Spleen (tissue), 11 donors: ENCODE measurements around the gene DAD1. TPM values are rescaled to one million over a fixed set of nuclear protein-coding genes. Genes with fewer than 3 reads are reported as not detected.

ENCODE experiments used
- DNase-seq: peaks from one replicate; pipeline ENCODE4 v3.0.0-alpha.2; 2020
- H3K27ac ChIP-seq, 8 donors: fragments of 200-600 bp; sonication (generic) in 7 of 8; 1 replicate in 4 of 8; 2 replicates in 4 of 8; pipeline versions ENCODE4 v1.5.0 to v1.8.0; 2016 to 2021; ENCODE audit warnings: inconsistent platforms in 4 of 8, mild to moderate bottlenecking in 4 of 8, moderate library complexity in 1 of 8
- H3K27me3 ChIP-seq, 7 donors: fragments of 200-600 bp; sonication (generic) in 6 of 7; replicated peaks in 1 of 7; 1 replicate in 4 of 7; 2 replicates in 3 of 7; pipeline versions ENCODE4 v1.5.0 to v1.8.0; 2016 to 2021; ENCODE audit warnings: inconsistent platforms in 3 of 7, mild to moderate bottlenecking in 1 of 7
- H3K36me3 ChIP-seq, 6 donors: fragments of 200-600 bp; sonication (generic) in 5 of 6; 1 replicate in 4 of 6; 2 replicates in 2 of 6; pipeline versions ENCODE4 v1.5.0 to v1.8.0; 2016 to 2021; ENCODE audit warnings: inconsistent platforms in 2 of 6
- H3K4me1 ChIP-seq, 6 donors: fragments of 200-600 bp; sonication (generic) in 5 of 6; 1 replicate in 3 of 6; 2 replicates in 3 of 6; pipeline versions ENCODE4 v1.5.0 to v1.8.0; 2016 to 2021; ENCODE audit warnings: inconsistent platforms in 3 of 6
- H3K4me3 ChIP-seq, 8 donors: fragments of 200-600 bp; sonication (generic) in 7 of 8; 1 replicate in 4 of 8; 2 replicates in 4 of 8; pipeline versions ENCODE4 v1.5.0 to v1.8.0; 2016 to 2021; ENCODE audit warnings: inconsistent platforms in 4 of 8, mild to moderate bottlenecking in 4 of 8, moderate library complexity in 2 of 8
- H3K9me3 ChIP-seq, 8 donors: fragments of 200-600 bp; sonication (generic) in 7 of 8; 1 replicate in 4 of 8; 2 replicates in 4 of 8; pipeline versions ENCODE4 v1.5.0 to v1.8.0; 2016 to 2021; ENCODE audit warnings: inconsistent platforms in 4 of 8
- POLR2A ChIP-seq, 3 donors: fragments of 450-650 bp; IDR thresholded peaks; one replicate each; pipeline ENCODE4 v1.5.1; 2017; ENCODE audit warnings: antibody characterized with exemption in 3 of 3, mild to moderate bottlenecking in 1 of 3
- POLR2AphosphoS5 ChIP-seq, 3 donors: sonication (generic); formaldehyde crosslinking; IDR thresholded peaks; one replicate each; pipeline ENCODE4 v1.5.1; 2017; ENCODE audit warnings: antibody characterized with exemption in 3 of 3
- WGBS, 5 donors: extraction: QIAGEN DNeasy Blood & Tissue Kit in 3 of 5; methylation state at CpG; one replicate each; pipeline versions ENCODE4 v1.1.5 to v1.1.7; 2013 to 2018; 5-methylcytosine and 5-hydroxymethylcytosine counted together
- intact Hi-C: fragments of 100-400 bp; cut with DNase I; formaldehyde crosslinking; loops from one replicate; pipeline ENCODE4 v1.15.0; 2023; ENCODE audit warnings: low total_unique reads
- polyA plus RNA-seq, 3 donors: library from polyadenylated mRNA; stranded (reverse); fragments of 200-250 nt; gene quantifications; one replicate each; pipeline ENCODE4 v1.2.1, GENCODE V29; 2013
- total RNA-seq, 7 donors: library from RNA; depleted of rRNA in 3 of 7; stranded (reverse); fragments of >200 nt in 3 of 7; fragmentation: NEBNext Ultra II Directional in 4 of 7; extraction: Animal tissue kit (Norgen Biotek cat#: 25700) in 4 of 7; gene quantifications; one replicate each; pipeline versions ENCODE4 v1.1.0 to v1.2.1, GENCODE V29; 2016 to 2021
- TF ChIP-seq, protein P1 (sequence below), 11 experiments: fragments of 200-600 bp in 7 of 11; fragments of 450-650 bp in 4 of 11; sonication (generic) in 4 of 11; IDR thresholded peaks in 8 of 11; conservative IDR thresholded peaks in 3 of 11; 1 replicate in 7 of 11; 2 replicates in 4 of 11; pipeline versions ENCODE4 v1.4.0 to v1.8.0; 2016 to 2021; ENCODE audit warnings: antibody characterized with exemption in 11 of 11, inconsistent platforms in 4 of 11, mild to moderate bottlenecking in 1 of 11
- donor health status: healthy with polysubstance abuse.
- donor health status: DM: no; HTN: no; CAD: no; lungs with moderate emphysema.
- donor health status: DM: no; HTN: no; CAD: no.
- donor health status: Bipolar disorder and iron deficiency.
- donor health status: healthy.
- donor health status: DM: no; HTN: no; CAD: no.
- donor health status: DM: yes; HTN: yes; CAD: no.

Gene DAD1
- total and polyA plus RNA-seq, 10 donors = 102 to 176 (median 129) TPM

DNA sequence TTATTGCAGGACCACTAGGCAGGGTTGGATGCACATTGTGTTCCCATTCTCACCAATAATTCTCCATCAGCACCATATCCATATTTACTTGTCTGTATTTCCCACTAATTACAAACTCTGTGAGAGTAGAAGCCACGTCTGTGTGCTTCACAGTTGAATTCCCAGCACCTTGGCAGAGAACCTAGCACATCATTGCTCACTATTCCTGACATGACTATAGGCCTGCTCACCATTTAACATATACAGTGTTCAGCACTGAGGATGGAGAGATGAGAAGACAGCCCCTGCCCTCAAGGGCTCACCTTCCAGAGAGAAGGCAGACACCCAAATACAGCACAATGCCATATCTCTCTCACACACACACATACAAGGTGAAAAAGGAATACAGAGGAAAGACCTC is 5.0 kb downstream of the DAD1 start:
- TF ChIP-seq POLR2A (IDR thresholded peaks at IDR 0.05) (no peak), POLR2AphosphoS5 (IDR thresholded peaks at IDR 0.05) (no peak)
- TF ChIP-seq, protein P1, sequence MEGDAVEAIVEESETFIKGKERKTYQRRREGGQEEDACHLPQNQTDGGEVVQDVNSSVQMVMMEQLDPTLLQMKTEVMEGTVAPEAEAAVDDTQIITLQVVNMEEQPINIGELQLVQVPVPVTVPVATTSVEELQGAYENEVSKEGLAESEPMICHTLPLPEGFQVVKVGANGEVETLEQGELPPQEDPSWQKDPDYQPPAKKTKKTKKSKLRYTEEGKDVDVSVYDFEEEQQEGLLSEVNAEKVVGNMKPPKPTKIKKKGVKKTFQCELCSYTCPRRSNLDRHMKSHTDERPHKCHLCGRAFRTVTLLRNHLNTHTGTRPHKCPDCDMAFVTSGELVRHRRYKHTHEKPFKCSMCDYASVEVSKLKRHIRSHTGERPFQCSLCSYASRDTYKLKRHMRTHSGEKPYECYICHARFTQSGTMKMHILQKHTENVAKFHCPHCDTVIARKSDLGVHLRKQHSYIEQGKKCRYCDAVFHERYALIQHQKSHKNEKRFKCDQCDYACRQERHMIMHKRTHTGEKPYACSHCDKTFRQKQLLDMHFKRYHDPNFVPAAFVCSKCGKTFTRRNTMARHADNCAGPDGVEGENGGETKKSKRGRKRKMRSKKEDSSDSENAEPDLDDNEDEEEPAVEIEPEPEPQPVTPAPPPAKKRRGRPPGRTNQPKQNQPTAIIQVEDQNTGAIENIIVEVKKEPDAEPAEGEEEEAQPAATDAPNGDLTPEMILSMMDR (IDR thresholded peaks at IDR 0.05 in 8 of 11, conservative IDR thresholded peaks at IDR 0.05 in 3 of 11) = no peak
- 58 to 88% (median 74%) methylated on average over 1 of the region's 1 CpG for WGBS, 5 donors
- Histone ChIP-seq H3K36me3 (peaks cover 0 to 21% (median 5%) of the 10 kb centered on the region in 6 donors), H3K9me3 (no peaks in the 10 kb centered on the region), H3K4me1 (peaks cover 27 to 83% (median 59%) of the 10 kb centered on the region in 6 donors), H3K27ac (peak overlapping the region in 1 of 8 donors; percentile 34), H3K4me3 (no peak overlapping the region), H3K27me3 (no peaks in the 10 kb centered on the region)
- intact Hi-C loops = no loop called here
- no peak for DNase-seq

DNA sequence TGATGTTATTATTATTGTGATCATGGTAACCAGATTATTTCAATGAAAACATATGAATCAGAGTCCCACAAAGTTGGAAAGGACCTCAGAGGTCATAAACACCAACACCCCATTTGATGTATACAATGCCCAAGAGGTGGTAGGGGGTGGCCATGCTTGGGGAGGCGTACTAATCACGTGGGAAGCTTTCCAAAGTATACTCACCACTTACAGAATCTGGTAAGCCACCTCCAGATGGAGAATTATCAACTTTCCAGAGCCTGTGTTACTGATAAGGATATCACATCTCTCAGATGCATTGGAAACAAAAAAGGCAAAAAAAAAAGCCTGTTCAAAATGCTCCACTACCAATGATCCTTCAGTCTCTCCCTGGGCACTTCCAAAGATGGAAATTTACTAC is 8.4 kb downstream of the DAD1 start:
- no peaks in the 10 kb centered on the region for H3K9me3 ChIP-seq
- 73 to 89% (median 87%) methylated on average over 2 of the region's 2 CpGs for WGBS, 5 donors

DNA sequence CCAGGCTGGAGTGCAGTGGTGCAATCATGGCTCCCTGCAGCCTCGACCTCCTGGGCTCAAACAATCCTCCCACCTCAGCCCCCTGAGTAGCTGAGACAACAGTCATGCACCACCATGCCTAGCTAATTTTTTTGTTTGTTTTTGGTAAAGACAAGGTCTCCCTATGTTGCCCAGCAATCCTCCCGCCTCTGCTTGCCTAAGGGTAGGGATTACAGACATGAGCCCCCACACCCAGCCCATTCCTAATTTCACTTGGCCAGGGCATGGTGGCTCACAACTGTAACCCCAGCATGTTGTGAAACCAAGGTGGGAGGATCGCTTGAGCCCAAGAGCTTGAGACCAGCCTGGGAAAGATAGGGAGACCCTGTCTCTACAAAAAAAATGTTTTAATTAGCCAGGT is 9.1 kb downstream of the DAD1 start:
- H3K36me3 ChIP-seq = peaks cover 0 to 40% (median 5%) of the 10 kb centered on the region in 6 donors
- DNase-seq = no peak
- peaks cover 9 to 67% (median 27%) of the 10 kb centered on the region in 6 donors for H3K4me1 ChIP-seq
- no peaks in the 10 kb centered on the region for H3K27me3 ChIP-seq
- H3K9me3 ChIP-seq = no peaks in the 10 kb centered on the region
- no peak overlapping the region for H3K4me3 ChIP-seq
- TF ChIP-seq, protein P1 (IDR thresholded peaks at IDR 0.05 in 8 of 11, conservative IDR thresholded peaks at IDR 0.05 in 3 of 11) = no peak
- no peak for TF ChIP-seq POLR2AphosphoS5 (IDR thresholded peaks at IDR 0.05)
- TF ChIP-seq POLR2A (IDR thresholded peaks at IDR 0.05) = no peak
- intact Hi-C loops = loop anchor here (10.0 kb wide), 1 partner anchor 275 kb away; no protein-coding TSS in a partner anchor
- 83 to 91% (median 89%) methylated on average over 3 of the region's 3 CpGs for WGBS, 5 donors
- H3K27ac ChIP-seq = no peak overlapping the region

More for the DNA sequence above, 8.4 kb downstream of the DAD1 start:
- Histone ChIP-seq H3K27me3 (no peaks in the 10 kb centered on the region), H3K27ac (no peak overlapping the region), H3K4me1 (peaks cover 15 to 74% (median 34%) of the 10 kb centered on the region in 6 donors), H3K4me3 (no peak overlapping the region), H3K36me3 (peaks cover 0 to 34% (median 3%) of the 10 kb centered on the region in 6 donors)
- TF ChIP-seq POLR2A (IDR thresholded peaks at IDR 0.05) = no peak
- TF ChIP-seq, protein P1 (IDR thresholded peaks at IDR 0.05 in 8 of 11, conservative IDR thresholded peaks at IDR 0.05 in 3 of 11) = no peak
- no peak for TF ChIP-seq POLR2AphosphoS5 (IDR thresholded peaks at IDR 0.05)
- DNase-seq = no peak
- intact Hi-C loops = no loop called here

DNA sequence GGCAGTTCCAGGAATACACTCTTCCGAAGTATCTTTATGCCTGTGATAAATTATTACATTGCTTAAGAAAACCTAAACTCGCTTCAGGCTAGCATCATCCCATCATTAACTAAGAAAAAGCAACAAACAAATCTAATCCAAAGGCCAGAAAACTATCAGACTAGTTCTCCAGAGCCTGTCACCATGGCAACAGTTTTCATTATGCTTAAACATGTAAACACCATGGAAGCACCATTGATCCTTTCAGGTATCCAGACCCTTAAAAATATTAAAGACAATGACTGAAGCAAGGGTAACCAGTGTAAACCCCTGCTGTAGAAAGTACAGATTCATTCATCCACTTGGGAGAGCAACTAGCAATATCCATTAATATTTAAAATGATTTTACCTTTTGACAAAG is 9.8 kb downstream of the DAD1 start:
- H3K4me1 ChIP-seq = peaks cover 6 to 60% (median 21%) of the 10 kb centered on the region in 6 donors
- 88 to 92% (median 90%) methylated on average over 2 of the region's 2 CpGs for WGBS, 5 donors
- no peak overlapping the region for H3K27ac ChIP-seq
- H3K36me3 ChIP-seq = peaks cover 0 to 47% (median 11%) of the 10 kb centered on the region in 6 donors
- H3K4me3 ChIP-seq = no peak overlapping the region
- intact Hi-C loops = loop anchor here (10.0 kb wide), 1 partner anchor 276 kb away; no protein-coding TSS in a partner anchor
- no peaks in the 10 kb centered on the region for H3K9me3 ChIP-seq
- no peak for TF ChIP-seq POLR2AphosphoS5 (IDR thresholded peaks at IDR 0.05)
- no peak for TF ChIP-seq POLR2A (IDR thresholded peaks at IDR 0.05)
- TF ChIP-seq, protein P1 (IDR thresholded peaks at IDR 0.05 in 8 of 11, conservative IDR thresholded peaks at IDR 0.05 in 3 of 11) = no peak
- no peaks in the 10 kb centered on the region for H3K27me3 ChIP-seq
- DNase-seq = no peak
